Muscle of back (tissue), 11 donors: Measurements from ENCODE around the gene LCLAT1. TPM values are rescaled to one million over a fixed set of nuclear protein-coding genes. Genes with fewer than 3 reads are reported as not detected.

Experiments used
- DNase-seq, 3 donors: peaks; one replicate each; pipeline versions ENCODE4 v3.0.0 to v3.0.0-alpha.2; 2013
- polyA plus RNA-seq, 10 donors: library from polyadenylated mRNA; unstranded; fragments of 120-200 nt; gene quantifications; one replicate each; pipeline ENCODE4 v1.2.1, GENCODE V29; 2013; ENCODE audit not compliant: insufficient read length in 10 of 10

LCLAT1 gene
- polyA plus RNA-seq, 10 donors, result 6.1 to 10.9 (median 7.3) TPM

DNA sequence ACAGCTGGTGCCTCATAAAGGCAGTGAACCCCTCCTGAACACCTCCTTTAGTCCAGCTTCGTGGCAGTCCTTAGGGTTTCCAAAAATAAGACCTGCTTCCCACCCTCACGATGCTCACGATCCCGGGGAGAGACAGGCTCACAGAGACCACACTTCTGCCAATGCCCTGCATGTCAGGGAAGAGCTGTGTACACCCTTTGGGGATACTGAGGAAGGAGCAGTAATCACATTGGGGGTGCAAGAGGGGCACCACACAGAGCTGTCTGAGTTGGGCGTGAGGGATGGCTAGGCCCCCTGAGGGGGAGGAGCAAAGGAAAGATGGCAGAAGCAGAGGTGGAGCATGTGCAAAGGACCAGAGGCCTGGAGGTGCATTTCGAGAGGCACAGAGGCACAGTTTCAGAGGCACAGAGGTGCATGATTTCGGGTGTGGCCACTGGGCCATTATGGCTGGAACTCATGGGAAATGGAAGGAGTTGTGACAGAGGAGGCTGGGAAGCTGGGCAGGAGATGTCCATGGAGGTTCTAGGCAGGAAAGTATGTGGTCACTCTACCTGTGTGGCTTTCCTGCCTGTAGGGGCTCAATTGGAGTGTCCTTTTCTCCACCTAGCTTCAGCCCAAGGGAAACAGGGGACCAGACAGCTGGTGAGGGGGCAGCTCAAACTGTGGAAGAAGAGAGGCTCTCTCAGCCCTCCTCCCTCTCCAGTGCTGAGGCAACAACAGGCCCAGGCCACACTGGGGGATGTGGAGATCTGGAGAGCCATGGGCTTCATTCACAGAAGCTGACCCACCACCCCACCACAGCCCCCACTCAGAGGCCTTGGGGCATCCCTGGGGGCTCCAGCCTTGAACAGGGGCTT is 244.3 kb downstream of the LCLAT1 start:
- DNase-seq, result no peak

DNA sequence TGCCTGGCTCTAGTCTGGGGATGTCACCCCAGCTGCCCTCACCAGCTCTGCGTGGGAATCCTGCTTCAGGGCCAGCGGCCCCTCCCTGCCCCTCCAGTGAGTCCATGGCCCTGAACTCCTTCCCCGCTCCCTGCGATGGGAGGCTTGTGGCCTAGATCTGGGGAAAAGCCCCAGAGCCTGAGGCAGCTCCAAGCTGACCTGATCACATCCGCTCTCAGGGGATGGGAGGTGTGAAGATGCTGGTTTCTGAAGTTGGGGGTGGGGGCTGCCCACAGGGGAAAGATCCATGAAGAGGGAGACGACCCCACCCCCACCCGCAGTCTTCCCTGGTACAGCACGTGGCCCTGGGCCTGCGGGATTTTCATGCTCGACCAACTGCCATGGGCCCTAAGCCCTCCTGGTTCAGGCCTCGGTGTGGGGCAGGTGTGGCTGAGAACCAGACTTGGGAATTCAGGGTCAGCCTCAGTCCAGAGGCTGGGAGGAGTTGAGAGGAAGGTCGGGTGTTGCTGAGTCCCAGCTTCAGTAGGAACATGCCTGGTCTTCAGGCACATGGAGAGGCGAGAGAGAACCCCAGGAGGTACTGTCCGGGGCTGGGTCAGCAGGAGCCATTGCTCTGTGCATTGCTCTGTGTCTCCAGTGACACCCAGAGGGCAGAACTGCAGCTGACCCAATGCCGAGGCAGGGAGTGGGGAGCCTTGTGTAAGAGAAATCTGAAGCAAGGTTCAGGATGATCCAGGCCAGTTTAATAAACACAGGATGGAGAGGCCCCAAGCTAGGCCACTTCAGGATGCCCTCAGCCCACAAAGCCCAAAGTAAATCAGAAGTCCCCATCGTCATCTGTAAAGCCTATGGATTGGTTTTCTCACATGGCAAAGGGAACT is 245.1 kb downstream of the LCLAT1 start:
- DNase-seq, result no peak

DNA sequence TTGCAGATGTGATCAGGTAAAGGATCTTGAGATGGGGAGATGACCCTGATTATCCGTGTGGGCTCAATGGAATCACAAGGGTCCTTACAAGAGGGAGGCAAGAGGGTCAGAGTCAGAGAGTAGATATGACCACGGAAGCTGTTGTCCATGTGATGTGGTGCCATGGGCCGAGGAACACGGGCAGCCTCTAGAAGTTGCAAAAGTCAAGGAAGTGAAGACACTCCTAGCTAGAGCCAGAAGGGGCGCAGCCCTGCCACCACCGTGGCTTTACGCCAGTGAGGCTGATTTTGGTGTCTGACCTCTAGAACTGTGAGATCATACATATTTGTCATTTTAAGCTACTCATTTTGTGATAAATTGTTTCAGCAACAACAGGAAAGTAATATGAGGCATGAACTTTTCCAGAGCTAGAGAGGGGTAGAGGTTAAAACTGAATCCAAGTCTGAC is 245.8 kb downstream of the LCLAT1 start:
- no peak for DNase-seq

Other genes starting within 250 kb of the LCLAT1 start
- 10 to 100 TPM; 19.1 to 39.0 (median 29.9) TPM for gene LBH, start 215.7 kb upstream of the LCLAT1 start, polyA plus RNA-seq